GM19324 (cell line): ENCODE measurements around the gene PCSK2.

Experiments
- ATAC-seq: cut with Tn5 transposase; IDR thresholded peaks from one replicate; pipeline ENCODE4 v1.9.1; 2021; ENCODE audit warnings: mild to moderate bottlenecking, moderate library complexity; ENCODE audit not compliant: unreplicated experiment, low FRiP score

The PCSK2 gene

GRCh38 chr20:17469246-17470030 is 242.6 kb downstream of the PCSK2 start:
- no peak for ATAC-seq

- ATAC-seq, result no peak
Measured at GRCh38 chr20:17470521-17470920, 243.7 kb downstream of the PCSK2 start.

- no peak for ATAC-seq
Measured at GRCh38 chr20:17470973-17471372, 244.1 kb downstream of the PCSK2 start.

- ATAC-seq, result no peak
Measured at GRCh38 chr20:17471606-17472187, 244.9 kb downstream of the PCSK2 start.

GRCh38 chr20:17473659-17474058 is 246.8 kb downstream of the PCSK2 start:
- ATAC-seq, result no peak

- ATAC-seq, result no peak
Measured at GRCh38 chr20:17479063-17479657, 252.3 kb downstream of the PCSK2 start.

GRCh38 chr20:17480696-17481095 is 253.9 kb downstream of the PCSK2 start:
- ATAC-seq, result no peak

GRCh38 chr20:17481661-17482060 is 254.8 kb downstream of the PCSK2 start:
- no peak for ATAC-seq

GRCh38 chr20:17482536-17482935 is 255.7 kb downstream of the PCSK2 start:
- ATAC-seq, result no peak

GRCh38 chr20:17485017-17485416 is 258.2 kb downstream of the PCSK2 start:
- ATAC-seq, result no peak

- no peak for ATAC-seq
Measured at GRCh38 chr20:17488916-17489600, 262.2 kb downstream of the PCSK2 start.

GRCh38 chr20:17490501-17490900 is 263.7 kb downstream of the PCSK2 start:
- no peak for ATAC-seq

GRCh38 chr20:17491041-17491440 is 264.2 kb downstream of the PCSK2 start:
- no peak for ATAC-seq

GRCh38 chr20:17491488-17491887 is 264.6 kb downstream of the PCSK2 start:
- no peak for ATAC-seq

GRCh38 chr20:17493173-17493572 is 266.3 kb downstream of the PCSK2 start:
- no peak for ATAC-seq

GRCh38 chr20:17494201-17494600 is 267.4 kb downstream of the PCSK2 start:
- ATAC-seq, result no peak

- ATAC-seq, result no peak
Measured at GRCh38 chr20:17495826-17496225, 269.0 kb downstream of the PCSK2 start.

- ATAC-seq, result no peak
Measured at GRCh38 chr20:17497821-17498580, 271.2 kb downstream of the PCSK2 start.

- ATAC-seq, result no peak
Measured at GRCh38 chr20:17498641-17499040, 271.8 kb downstream of the PCSK2 start.

GRCh38 chr20:17499041-17499440 is 272.2 kb downstream of the PCSK2 start:
- no peak for ATAC-seq

GRCh38 chr20:17500271-17500670 is 273.4 kb downstream of the PCSK2 start:
- no peak for ATAC-seq
